ENCODE data around the gene CAMSAP1. TPM values are rescaled to one million over a fixed set of nuclear protein-coding genes. Genes with fewer than 3 reads are reported as not detected.

CAMSAP1 gene
- total RNA-seq, 1 experiment from 2014 or later, result 30.7 TPM

DNA sequence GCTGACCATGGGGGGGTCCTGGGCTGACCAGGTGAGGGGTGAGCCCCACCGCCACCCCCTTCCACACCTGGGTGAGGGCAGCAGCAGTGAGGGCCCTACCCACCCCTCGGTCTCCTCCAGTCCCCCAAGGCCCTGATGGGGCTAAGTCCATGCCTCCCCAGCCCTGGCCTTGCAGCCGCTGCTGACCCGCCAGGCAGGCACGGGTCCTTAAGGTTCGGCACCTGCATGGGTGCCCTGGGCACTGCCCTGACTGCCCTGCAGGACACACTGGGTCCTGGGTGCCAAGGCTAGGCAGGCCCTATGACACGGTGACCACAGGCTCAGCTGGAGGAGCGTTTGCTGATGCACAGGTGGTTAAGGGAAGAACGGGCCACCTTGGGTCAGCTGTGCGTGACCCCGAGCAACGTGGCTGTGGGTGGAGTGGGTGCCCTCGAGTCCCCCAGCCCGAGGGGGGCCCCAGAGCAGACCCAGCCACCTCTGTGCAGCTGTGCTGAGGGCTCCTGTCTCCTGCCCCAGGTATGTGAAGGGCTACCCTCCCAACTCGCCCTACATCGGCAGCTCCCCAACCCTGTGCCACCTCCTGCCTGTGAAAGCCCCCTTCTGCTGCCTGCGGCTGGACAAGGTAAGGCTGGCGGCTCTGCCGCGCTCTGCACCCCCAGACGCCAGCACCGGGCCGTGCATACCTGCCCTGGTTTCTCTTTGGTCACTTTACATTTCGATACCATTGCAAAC is 132.4 kb downstream of the CAMSAP1 start:
- no peak for DNase-seq (ENCODE audit: low spot score)

DNA sequence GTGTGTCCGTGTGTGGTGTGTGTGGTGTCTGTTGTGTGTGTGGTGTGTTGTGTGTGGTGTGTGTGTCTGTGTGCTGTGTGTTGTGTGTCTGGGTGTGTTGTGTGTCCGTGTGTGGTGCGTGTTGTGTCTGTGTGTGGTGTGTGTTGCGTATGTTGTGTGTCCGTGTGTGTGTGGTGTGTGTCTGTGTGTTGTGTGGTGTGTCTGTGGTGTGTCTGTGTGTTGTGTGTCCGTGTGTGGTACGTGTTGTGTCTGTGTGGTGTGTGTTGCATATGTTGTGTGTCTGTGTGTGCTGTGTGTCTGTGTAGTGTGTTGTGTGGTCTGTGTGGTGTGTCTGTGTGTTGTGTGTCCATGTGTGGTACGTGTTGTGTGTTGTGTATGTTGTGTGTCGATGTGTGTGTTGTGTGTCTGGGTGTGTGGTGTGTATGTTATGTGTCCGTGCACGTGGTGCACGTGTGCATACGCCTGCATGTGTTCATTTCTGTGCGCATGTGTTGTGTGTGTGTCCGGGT is 133.1 kb downstream of the CAMSAP1 start:
- DNase-seq (ENCODE audit: low spot score), result no peak

DNA sequence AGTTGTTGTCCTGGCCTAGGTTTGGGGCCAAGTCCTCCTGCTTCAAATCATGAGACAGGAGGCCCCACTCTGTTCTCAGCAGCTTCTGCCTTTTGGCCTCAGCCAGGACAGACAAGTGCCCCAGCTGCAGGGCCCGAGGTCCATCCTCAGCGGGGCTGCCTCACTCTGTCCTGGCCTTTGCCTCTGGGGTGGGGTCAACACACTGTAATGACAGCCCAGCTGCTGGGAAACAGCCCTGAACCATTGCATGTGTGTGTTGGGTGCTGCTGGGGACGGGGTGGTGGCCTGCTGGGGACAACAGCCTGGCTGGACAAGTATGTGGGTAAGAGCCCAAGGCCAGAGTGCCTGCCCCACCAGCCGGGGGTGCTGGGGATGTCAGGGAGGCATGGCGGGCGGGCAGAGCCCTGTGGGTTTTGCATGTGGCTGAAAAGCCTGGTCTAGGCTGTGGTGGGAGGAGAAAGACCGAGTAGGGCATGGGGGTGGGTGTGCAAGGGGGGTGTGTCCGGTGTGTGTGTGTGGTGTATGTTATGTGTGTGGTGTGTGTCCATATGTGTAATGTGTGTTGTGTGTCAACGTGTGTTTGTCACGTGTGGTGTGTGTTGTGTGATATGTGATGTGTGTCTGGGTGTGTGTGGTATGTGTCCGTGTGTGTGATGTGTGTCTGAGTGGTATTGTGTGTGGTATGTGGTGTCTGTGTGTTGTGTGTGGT is 133.7 kb downstream of the CAMSAP1 start:
- no peak for DNase-seq (ENCODE audit: low spot score)

DNA sequence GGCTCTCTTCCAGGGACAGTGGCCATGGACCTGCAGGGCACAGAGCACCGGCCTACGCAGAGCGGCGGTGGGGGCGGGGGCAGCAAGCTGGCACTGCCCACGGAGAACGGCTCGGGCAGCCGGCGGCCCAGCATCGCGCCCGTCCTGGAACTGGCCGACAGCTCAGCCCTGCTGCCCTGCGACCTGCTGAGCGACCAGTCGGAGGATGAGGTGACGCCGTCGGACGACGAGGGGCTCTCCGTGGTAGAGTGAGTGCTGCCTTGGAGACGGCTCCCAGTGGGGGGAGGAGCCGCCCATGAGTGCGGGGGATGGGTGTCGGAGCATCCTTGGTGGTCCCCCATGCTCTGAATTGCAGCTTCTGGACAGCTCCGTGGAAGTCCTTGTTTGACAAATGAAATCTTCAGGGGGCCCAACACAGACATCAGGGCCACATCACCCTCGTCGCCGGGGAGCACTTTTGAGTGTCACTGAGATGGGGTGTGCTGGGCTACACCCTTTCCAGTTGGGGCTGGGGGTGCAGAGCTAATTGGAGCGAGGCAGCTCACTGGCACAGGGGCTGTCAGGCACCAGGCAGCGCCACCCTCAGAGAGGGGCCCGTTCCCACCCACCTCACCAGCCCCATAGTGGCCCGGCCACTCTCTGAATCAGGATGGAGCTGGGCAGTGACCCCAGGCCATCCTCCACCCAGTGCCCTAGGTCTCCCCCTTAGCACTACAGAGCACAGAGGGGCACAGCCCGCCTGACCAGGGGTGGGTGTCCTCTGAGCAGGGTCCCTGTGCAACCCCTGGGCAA is 134.4 kb downstream of the CAMSAP1 start:
- DNase-seq (ENCODE audit: low spot score), result no peak

DNA sequence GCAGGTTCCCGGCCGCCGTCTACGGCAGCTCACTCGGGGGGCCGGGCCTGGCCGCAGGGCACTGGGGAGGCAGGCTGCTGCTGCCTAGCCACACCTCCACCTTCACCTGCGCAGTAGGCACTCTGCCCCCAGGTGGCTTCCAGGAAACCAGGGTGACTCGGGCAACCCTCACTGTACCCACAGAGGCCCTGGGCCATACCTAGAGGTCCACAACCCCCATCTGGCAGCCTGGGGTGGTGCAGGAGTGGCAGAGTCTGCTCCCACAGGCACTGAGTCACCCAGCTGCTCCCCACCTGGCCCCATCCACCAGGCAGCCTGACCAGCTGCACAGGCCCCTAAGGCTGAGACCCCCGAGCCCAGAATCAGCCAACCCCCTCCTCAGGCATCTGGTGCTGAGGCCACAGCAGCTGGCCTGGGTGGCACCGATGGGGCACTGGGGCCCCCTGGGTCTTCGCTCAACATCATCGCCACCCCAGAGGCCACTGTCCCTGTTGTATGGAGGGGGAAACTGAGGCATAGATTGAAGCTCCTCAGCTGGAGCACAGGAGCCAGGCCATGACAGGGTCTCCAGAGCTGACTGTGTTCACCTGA is 135.2 kb downstream of the CAMSAP1 start:
- DNase-seq (ENCODE audit: low spot score), result no peak

DNA sequence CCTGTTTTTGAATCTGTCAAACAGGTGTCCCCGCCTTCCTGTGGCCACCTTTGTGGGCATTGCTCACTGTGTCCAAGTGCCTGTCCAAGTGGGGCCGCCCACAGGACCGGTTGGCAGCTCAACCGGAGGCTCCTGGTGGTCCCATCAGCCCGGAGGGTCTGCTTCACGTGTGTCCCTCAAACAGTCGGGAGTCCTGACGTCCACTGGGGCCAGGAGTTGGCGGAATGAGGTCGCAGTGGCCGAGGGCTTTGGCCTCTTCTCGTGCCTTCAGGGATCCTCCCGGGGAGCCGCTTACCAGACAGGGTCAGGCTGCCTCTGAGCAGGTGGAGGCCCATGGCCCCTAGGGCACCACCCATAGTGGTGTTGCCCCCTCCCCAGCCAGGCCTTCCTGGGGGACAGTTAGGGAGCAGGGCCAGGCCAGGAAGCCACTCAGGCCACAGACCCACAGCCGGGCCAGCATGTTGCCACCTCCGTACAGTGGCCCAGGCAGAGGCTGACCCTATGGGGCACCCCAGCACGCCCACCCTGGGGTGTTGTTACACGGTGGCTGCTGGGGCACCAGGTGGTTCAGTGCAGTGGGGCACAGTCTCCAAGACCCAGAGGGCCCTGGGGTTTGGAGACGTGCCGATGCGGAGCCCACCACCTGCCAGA is 135.8 kb downstream of the CAMSAP1 start:
- no peak for DNase-seq (ENCODE audit: low spot score)

DNA sequence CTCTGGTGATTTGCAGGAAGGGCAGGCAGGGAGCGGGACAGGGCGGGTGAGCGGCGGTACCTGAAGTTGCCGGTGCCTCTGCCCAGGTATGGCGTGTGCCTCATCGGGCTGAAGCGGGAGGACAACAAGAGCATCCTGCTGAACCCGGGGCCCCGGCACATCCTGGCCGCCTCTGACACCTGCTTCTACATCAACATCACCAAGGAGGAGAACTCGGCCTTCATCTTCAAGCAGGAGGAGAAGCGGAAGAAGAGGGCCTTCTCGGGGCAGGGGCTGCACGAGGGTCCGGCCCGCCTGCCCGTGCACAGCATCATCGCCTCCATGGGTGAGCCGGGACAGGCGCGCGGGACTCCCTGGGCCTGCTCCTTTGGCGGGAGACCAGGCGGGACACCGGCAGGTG is 136.6 kb downstream of the CAMSAP1 start:
- no peak for DNase-seq (ENCODE audit: low spot score)

DNA sequence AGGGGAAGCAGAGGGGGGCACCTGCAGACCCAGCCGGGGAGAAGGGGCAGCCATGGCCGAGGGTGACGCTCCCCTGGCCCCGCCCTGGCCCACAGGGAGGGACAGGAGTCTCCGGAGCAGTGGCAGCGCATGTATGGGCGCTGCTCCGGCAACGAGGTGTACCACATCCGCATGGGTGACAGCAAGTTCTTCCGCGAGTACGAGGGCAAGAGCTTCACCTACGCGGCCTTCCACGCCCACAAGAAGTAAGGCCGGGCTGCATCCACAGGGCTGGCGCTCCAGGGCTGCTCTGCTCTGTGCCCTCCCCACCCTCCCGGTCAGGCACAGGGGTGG is 137.2 kb downstream of the CAMSAP1 start:
- no peak for DNase-seq (ENCODE audit: low spot score)

DNA sequence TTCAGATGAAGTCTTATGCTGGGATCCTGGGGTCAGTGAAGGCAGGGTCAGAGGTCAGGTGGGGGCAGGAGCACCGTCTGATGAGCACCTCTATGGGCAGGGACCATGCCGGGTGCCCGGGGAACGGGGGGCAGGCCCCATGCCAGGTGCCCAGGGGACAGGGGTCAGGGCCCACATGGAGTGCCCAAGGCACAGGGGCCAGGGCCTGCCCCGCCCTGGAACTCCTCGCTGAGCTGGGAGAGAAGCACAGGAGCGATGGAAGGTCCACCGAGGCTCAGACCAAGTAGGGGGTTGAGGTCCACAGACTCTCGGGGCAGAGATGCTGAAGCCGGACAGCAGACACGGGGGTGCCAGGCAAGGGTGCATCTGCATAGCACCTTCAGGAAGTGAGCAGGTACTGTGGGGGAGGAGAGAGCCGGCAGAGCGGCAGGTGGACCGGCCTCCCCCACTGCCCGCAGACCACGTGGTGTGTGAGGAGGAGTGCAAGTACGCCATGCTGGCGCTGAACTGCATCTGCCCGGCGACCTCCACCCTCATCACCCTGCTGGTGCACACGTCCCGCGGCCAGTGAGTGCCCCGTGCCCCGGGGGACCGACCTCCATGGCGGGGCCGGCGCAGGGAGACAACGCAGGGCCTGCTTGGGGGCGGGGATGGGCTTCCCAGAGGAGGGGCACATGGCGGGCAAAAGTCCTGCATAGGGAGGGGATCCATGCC is 137.7 kb downstream of the CAMSAP1 start:
- DNase-seq (ENCODE audit: low spot score), result no peak

DNA sequence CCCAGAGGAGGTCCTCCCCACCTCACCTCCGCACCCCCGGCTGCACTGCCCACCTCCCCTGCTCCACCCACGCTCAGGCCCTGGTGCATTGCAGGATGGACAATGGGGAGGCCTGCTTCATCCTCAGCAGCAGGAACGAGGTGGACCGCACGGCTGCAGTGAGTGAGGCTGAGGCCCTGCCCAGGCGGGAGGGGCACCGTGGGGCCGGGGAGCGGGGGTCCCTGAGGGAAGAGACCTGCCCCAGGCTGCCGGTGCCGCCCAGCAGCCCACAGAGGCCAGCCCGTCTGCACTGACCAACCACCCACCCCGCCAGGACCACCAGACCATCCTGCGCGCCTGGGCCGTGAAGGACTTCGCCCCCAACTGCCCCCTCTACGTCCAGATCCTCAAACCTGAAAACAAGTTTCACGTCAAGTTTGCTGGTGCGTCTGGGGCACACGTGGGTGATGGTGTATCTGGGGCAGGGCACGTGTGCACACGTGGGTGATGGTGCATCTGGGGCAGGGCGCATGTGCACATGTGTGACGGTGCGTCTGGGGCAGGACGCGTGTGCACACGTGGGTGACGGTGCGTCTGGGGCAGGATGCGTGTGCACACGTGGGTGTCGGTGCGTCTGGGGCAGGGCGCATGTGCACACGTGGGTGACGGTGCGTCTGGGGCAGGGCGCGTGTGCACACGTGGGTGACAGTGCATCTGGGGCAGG is 138.7 kb downstream of the CAMSAP1 start:
- no peak for DNase-seq (ENCODE audit: low spot score)

DNA sequence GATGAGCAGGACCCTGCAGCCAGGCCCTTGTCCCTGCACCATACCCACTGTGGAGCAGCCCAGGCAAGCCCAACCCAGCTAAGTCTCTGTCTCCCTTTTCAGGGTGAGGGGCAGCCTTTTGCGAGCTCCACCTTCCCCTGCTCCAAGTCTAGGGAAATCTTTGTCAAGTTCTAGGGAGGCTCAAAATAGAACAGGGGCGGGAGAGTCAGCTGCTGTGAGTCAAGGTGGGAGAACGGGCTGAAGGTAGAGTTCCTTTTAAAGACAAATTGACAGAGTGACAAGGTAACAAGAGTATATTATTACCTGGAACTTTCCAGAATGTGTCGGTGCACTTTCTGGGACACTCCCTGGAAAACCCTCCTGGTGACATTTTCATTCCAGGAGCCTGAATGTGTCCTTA is 140.6 kb downstream of the CAMSAP1 start:
- no peak for DNase-seq (ENCODE audit: low spot score)

DNA sequence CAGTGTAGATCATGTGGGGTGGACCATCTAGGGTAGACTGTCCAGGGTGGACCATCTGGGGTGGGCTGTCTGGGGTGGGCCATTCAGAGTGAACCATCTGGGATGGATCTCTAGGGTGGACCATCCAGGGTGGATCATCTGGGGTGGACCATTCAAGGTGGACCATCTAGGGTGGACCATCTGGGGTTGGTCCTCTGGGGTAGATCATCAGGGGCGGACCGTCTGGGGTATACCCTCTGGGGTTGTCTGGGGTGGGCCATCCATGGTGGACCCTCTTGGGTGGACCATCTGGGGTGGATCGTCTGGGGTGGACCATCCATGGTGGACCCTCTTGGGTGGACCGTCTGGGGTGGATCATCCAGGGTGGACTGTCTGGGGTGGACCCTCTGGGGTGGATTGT is 141.1 kb downstream of the CAMSAP1 start:
- no peak for DNase-seq (ENCODE audit: low spot score)

DNA sequence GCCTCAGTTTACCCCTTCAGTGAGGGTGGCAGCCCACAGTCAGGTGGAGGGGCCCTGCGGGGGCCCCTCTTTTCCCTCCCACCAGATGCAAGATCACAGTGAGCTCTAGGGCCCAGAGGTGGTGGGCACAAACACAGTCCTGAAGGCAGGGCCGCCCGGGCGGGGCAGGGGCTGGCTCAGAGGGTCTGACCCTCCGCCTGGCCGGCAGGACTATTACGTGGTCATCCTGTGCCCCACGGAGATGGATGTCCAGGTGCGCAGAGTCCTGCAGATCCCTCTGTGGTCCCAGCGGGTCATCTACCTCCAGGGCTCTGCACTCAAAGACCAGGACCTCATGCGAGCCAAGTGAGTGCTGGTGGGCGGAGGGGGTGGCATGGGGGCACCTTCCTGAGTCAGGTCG is 141.9 kb downstream of the CAMSAP1 start:
- DNase-seq (ENCODE audit: low spot score), result no peak

DNA sequence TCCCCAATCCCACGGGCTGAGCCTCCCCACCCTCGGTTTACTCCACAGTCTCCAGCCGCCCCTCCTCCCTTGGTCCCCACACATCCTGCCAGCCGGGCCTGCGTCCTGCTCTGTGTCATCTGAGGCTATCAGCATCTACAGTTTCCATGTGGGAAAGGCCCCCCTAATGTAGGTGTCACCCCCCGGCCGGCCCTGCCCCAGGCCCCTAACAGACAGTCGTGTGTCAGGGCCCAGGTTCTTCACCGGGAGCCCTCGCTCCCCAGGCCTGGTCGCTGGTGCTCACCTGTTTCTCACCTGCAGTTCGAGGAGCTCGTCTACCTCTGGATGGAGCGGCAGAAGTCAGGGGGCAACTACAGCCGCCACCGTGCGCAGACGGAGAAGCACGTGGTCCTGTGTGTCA is 142.6 kb downstream of the CAMSAP1 start:
- no peak for DNase-seq (ENCODE audit: low spot score)

DNA sequence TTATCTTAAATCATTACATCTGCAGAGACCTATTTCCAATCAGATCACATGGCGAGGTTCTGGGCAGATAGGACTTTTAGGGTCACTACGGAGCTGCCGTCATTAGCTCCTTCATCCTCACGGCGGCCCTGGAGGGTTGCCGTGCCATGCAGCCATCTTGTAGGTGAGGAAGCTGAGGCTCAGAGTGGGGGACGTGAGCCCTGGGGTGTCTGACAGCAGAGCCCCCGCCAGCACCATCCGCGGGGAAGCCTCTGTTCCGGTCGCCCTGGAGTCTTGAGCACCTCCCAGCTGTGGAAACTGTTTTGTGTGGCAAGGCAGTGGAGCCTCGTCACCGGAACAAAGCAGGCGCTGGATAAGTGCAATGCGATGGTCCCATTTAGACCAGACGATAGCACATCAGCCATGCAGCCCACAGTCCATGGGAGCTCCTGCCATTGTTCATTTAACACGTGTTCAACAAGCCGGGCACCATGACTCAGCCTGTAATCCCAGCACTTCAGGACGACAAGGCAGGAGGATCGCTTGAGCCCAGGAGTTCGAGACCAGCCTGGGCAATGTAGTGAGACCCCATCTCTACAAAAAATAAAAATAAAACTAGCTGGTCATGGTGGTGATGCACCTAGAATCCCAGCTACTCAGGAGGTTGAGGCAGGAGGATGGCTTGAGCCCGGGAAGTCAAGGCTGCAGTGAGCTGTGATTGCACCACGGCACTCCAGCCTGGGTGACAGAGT is 143.5 kb downstream of the CAMSAP1 start:
- no peak for DNase-seq (ENCODE audit: low spot score)

DNA sequence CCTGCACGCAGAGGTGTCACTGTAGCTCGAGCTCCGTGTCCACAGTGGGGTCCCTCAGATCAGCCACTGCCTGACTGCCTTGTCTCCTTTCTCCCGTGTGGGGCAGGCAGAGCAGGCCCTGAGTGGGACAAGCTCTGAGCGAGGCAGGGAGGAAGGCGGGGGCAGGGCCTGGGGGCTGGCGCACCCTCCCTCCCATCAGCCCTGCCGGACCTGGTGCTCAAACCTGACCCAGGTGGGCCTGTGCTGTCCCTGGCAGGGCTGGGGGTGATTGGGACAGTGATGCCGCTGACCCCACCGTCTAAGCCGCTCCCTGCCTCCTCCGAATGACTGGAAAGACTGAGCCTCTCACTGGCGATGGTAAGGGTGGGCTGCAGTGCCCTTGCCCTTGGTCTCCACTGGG is 144.4 kb downstream of the CAMSAP1 start:
- no peak for DNase-seq (ENCODE audit: low spot score)

DNA sequence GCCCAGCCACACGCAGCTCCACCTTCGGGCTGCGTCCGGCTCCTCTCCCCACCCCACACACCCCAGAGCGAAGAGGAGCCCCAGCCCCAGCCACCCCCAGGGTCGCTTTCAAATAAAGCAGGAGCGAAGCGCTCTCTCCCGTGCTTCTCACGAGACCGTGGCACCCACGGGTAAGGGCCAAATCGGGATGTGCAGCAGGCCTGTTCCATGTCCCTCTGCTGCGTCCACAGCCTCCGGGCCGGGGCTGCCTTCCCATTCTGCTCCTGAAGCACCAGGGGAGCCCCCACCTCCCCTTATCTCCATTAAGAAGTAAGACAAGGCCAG is 145.5 kb downstream of the CAMSAP1 start:
- DNase-seq (ENCODE audit: low spot score), result no peak

DNA sequence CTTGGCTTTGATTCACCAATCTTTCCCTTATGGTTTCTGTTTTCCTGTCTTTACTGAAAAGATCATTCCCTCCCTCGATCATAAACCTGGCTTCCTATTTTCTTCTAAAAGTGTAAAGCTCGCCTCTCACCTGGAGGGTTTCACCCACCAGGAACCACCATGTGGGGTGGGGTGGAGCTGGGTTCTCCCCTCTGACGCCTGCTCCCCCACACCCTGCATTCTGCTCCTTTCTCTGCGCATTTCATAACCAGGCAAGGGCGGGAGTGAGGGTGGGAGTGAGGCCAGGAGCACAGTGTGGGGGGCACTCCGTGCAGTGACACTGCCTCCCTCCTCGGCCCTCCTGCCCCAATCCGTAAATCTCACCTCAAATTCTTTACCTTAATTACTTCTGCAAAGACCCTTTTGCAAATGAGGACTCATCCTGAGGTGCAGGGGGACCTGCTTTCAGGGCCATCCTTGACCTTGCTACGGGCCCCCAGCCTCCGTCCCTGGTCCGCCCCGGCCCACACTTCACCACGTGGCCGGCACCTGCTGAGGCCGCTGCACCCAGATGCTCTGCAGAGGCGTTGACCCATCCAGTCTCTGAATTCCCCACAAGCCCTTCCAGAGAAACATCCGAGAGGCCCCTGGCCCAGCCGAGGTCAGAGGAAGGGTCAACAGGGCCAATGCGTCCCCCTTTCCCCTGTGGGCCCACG is 146.0 kb downstream of the CAMSAP1 start:
- no peak for DNase-seq (ENCODE audit: low spot score)

DNA sequence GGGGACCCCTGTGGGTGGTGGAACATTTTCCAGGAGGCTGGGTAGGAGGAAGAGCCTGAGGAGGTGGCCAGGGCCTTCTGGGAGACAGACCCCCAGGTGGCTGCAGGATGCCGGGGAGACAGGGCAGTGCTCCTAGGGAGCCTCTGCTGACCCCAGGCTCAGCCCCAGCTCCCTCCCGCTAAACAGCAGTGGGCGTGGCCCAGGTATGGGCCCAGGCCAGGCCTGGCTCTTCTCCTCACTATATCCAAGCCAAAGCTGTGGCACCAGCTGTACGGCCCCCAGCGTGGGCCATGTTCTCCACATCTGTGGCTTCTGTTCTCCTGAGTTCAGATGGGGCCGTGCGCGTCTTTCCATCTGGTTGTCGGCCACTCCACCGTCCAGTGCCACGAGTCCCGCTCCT is 146.9 kb downstream of the CAMSAP1 start:
- DNase-seq (ENCODE audit: low spot score), result no peak

Data from A172 (cell line).